ENCODE data around the gene POLR3H.

Gene POLR3H

DNA sequence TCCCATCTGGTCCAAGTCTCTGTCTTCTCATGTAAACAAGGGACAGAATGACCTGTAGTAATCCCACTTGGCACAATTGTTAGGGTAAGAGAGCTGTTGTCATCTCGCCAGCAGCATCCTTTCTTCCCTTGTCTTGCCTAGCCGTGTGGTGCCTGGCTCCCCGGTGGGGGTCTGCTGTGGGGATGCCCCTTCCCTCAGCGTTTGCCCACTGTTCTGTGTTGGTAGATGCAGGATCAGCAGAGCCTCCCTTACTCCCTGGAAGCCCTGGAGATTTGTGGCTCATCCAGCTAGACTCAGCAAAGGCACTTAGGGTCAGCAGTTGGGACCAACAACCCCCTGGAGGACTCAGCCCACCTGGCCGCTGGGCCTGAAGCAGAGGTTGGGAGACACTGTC lies 62.3 kb downstream of the POLR3H start:
- DNase-seq (ENCODE audit: low spot score) = no peak

GRCh38 chr22:41481131-41481830 lies 63.0 kb downstream of the POLR3H start:
- no peak for DNase-seq (ENCODE audit: low spot score)

DNA sequence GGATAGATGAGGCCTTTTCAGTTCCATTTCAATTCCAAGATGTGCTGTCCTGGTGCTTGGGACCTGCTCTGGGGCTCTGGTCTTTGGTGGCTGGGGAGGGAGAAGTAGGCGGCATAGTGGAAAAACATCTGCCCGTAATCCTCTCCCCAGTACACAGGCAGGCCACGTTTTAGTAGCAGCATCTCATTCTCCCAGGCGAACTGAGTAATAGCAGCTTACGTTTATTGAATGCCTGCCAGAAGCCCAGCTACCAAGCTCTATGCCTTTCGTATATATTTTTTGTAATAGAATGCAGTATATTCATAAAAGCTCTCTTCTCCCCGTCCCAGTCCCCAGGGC lies 63.9 kb downstream of the POLR3H start:
- DNase-seq (ENCODE audit: low spot score) = no peak

- no peak for DNase-seq (ENCODE audit: low spot score)
Measured at GRCh38 chr22:41479671-41480396, 64.4 kb downstream of the POLR3H start.

- DNase-seq (ENCODE audit: low spot score) = no peak
Measured at GRCh38 chr22:41478891-41479521, 65.3 kb downstream of the POLR3H start.

DNA sequence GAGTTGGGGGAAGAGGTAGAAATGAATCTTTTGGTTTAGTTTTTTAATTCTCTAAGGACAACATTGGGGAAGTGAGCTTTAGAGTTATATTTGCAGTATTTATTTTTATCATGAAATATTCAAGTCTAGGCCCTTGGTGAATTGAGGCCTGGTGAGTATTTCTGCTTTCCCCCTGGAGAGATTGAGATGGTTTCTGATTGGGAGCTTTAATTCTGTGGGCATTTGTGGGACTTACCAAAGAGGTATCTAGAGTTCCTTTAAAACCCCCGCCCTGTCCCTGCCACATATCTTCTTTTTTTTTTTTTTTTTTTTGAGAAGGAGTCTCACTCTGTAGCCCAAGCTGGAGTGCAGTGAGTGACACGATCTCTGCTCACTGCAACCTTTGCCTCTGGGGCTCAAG lies 65.8 kb downstream of the POLR3H start:
- no peak for DNase-seq (ENCODE audit: low spot score)
